Measurements from ENCODE around the gene CSPG4.
A peak's percentile ranks its signal among the peaks of the same experiment; 100 is the strongest.

The CSPG4 gene

DNA sequence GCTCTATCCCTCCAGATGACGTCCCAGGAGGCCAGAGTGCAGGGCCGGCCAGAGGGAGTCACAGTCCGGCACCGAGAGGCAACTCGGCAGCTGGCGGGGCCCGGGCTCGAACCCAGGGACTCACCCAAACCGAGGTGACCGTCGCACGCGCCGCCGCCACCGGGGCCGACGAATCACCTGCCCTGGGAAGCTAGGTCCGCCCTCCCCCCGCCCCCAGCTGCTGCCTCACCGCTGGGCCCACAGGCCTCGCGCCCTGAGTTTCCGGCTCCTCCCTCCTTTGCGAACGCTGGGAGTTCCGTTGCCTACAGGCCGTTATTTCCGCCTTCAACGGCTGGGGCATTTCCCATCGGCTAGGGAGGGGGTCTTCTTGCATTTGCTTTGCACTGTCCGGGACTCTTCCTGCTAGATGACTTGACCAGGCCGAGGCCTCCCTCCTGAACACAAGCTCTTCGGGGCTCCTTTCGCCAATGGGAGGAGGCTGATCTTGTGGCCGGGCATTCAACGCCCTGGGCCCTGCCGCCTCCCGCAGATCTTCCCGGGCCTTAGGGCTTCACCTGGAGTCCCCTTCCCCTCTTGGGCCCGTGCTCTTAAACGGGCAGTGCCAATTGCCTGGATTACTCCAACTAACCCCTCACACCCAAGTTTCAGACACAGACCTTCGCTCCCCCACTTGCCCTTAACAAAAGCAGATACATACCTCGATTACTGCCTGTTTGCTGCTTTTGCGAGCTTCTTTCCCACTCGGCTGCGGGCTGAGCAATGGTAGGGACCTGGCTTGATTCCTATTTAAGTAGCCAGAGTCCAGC lies 86.9 kb downstream of the CSPG4 start, which contains the start of gene SNUPN:
TSS of gene SNUPN (minus strand) at position 184 of the 806 bp plus-strand sequence. CDS start 4,674 bp downstream, outside the sequence.
- TF ChIP-seq, protein P1, sequence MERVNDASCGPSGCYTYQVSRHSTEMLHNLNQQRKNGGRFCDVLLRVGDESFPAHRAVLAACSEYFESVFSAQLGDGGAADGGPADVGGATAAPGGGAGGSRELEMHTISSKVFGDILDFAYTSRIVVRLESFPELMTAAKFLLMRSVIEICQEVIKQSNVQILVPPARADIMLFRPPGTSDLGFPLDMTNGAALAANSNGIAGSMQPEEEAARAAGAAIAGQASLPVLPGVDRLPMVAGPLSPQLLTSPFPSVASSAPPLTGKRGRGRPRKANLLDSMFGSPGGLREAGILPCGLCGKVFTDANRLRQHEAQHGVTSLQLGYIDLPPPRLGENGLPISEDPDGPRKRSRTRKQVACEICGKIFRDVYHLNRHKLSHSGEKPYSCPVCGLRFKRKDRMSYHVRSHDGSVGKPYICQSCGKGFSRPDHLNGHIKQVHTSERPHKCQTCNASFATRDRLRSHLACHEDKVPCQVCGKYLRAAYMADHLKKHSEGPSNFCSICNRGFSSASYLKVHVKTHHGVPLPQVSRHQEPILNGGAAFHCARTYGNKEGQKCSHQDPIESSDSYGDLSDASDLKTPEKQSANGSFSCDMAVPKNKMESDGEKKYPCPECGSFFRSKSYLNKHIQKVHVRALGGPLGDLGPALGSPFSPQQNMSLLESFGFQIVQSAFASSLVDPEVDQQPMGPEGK (CRISPR knock-in tag; IDR thresholded peaks at IDR 0.05; ENCODE audit: borderline replicate concordance), result peak; percentile 65; the same call in 1 of the 2 replicates
- TF ChIP-seq ZNF70 (CRISPR knock-in tag; IDR thresholded peaks at IDR 0.05), result no peak
- peak; percentile 89 for ATAC-seq
